ENCODE measurements around the gene PDZK1IP1. TPM values are rescaled to one million over a fixed set of nuclear protein-coding genes. Genes with fewer than 3 reads are reported as not detected.

Gene PDZK1IP1
- total RNA-seq, 2 donors from 2014 or later: 3.1 to 10.6 TPM

GRCh38 chr1:47187231-47187925 lies 2.5 kb downstream of the PDZK1IP1 start:
- Histone ChIP-seq H3K27ac (no peak overlapping the region), H3K27me3 (no peaks in the 10 kb centered on the region), H3K36me3 (no peaks in the 10 kb centered on the region), H3K4me1 (peaks cover 0 to 18% of the 10 kb centered on the region in 2 donors), H3K4me3 (no peak overlapping the region), H3K9me3 (no peaks in the 10 kb centered on the region)
- no peak for TF ChIP-seq CTCF (IDR thresholded peaks at IDR 0.05)
- peak; percentile 48 for DNase-seq (ENCODE audit: low spot score)

- Histone ChIP-seq H3K4me1 (peaks cover 0 to 17% of the 10 kb centered on the region in 2 donors), H3K4me3 (no peak overlapping the region), H3K27ac (no peak overlapping the region), H3K27me3 (no peaks in the 10 kb centered on the region), H3K9me3 (no peaks in the 10 kb centered on the region), H3K36me3 (no peaks in the 10 kb centered on the region)
- DNase-seq (ENCODE audit: low spot score): no peak
- no peak for TF ChIP-seq CTCF (IDR thresholded peaks at IDR 0.05)
Observed at GRCh38 chr1:47186267-47187185, 3.3 kb downstream of the PDZK1IP1 start.

GRCh38 chr1:47184822-47185677 lies 4.8 kb downstream of the PDZK1IP1 start:
- H3K4me3 ChIP-seq: no peak overlapping the region
- no peak for TF ChIP-seq CTCF (IDR thresholded peaks at IDR 0.05)
- no peak overlapping the region for H3K27ac ChIP-seq
- H3K36me3 ChIP-seq: no peaks in the 10 kb centered on the region
- peaks cover 0 to 14% of the 10 kb centered on the region in 2 donors for H3K4me1 ChIP-seq
- H3K9me3 ChIP-seq: no peaks in the 10 kb centered on the region
- no peak for DNase-seq (ENCODE audit: low spot score)
- H3K27me3 ChIP-seq: no peaks in the 10 kb centered on the region

GRCh38 chr1:47184090-47184821 lies 5.6 kb downstream of the PDZK1IP1 start:
- no peaks in the 10 kb centered on the region for H3K36me3 ChIP-seq
- H3K27me3 ChIP-seq: no peaks in the 10 kb centered on the region
- no peak for TF ChIP-seq CTCF (IDR thresholded peaks at IDR 0.05)
- H3K4me1 ChIP-seq: peaks cover 0 to 15% of the 10 kb centered on the region in 2 donors
- no peak for DNase-seq (ENCODE audit: low spot score)
- H3K4me3 ChIP-seq: no peak overlapping the region
- H3K9me3 ChIP-seq: no peaks in the 10 kb centered on the region
- no peak overlapping the region for H3K27ac ChIP-seq
